B cell (primary cell): ENCODE data around the gene SCG2.

Experiments
- EZH2 ChIP-seq: IDR thresholded peaks from 2 replicates; pipeline ENCODE4 v1.6.1; 2012; ENCODE audit warnings: borderline replicate concordance, low read depth, mild to moderate bottlenecking, moderate library complexity, low read length; ENCODE audit not compliant: insufficient read depth, poor library complexity, severe bottlenecking
- TF ChIP-seq, protein P1 (sequence below): fragments of 200-600 bp; IDR thresholded peaks from one replicate; pipeline ENCODE4 v1.8.0; 2022; ENCODE audit warnings: antibody characterized with exemption, mild to moderate bottlenecking

DNA sequence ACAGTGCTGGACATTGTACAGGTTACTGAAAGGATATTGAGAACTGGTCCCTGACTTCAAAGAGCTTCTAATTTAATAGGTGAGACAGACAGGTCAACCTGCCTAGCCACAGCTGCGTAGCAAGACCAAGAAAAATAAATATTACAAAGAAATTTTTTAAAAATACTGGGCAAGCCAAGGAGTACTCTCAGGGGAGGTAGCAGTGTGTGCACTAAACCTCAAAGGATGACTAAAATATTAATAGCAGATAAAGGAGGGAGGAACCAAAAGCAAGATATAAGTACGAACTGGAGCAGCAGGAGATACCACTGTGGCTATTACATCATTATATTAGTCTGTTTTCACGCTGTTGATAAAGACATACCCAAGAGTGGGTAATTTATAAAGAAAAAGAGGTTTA is 14.9 kb downstream of the SCG2 start:
- TF ChIP-seq, protein P1, sequence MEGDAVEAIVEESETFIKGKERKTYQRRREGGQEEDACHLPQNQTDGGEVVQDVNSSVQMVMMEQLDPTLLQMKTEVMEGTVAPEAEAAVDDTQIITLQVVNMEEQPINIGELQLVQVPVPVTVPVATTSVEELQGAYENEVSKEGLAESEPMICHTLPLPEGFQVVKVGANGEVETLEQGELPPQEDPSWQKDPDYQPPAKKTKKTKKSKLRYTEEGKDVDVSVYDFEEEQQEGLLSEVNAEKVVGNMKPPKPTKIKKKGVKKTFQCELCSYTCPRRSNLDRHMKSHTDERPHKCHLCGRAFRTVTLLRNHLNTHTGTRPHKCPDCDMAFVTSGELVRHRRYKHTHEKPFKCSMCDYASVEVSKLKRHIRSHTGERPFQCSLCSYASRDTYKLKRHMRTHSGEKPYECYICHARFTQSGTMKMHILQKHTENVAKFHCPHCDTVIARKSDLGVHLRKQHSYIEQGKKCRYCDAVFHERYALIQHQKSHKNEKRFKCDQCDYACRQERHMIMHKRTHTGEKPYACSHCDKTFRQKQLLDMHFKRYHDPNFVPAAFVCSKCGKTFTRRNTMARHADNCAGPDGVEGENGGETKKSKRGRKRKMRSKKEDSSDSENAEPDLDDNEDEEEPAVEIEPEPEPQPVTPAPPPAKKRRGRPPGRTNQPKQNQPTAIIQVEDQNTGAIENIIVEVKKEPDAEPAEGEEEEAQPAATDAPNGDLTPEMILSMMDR = no peak
- TF ChIP-seq EZH2 = no peak
